SU-DHL-6 (cell line): Measurements from ENCODE around the gene OSM.

Experiments
- CTCF ChIP-seq: fragments of 200-600 bp; sonication (generic); IDR thresholded peaks from one replicate; pipeline ENCODE4 v1.5.1; 2017; ENCODE audit warnings: antibody characterized with exemption, mild to moderate bottlenecking, low read length, moderate library complexity; ENCODE audit not compliant: insufficient read depth, poor library complexity, severe bottlenecking
- EZH2phosphoT487 ChIP-seq: fragments of 200-600 bp; sonication (generic), shearing (Covaris generic); conservative IDR thresholded peaks from 2 replicates; pipeline ENCODE4 v1.6.1; 2018; ENCODE audit warnings: mild to moderate bottlenecking, antibody characterized with exemption, low read length, moderate library complexity, mixed read lengths

DNA sequence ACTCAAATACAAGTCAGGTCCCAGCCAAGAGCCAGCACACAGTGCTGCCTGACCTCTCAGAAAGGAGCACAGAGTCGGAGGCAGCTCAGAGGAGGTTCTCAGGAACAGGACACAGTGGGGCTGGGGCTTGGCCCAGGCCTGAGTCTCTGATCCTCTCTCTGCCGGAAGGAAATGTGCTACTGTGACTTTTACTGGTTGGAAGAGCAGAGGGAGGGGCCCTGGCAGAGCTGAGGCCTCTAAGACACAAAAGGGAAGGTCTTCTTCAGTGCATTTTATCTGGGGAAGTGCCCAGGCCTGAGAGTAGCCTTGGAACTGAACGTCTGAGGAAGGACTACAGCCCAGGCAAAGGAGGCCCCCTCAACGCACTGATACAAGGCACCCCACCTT lies 38.9 kb upstream of the OSM start:
- TF ChIP-seq CTCF, result no peak
- TF ChIP-seq EZH2phosphoT487, result no peak
